D721Med (cell line): ENCODE data around the gene GCFC2.

Experiments used
- DNase-seq: peaks from one replicate; pipeline ENCODE4 v3.0.0; 2011; ENCODE audit warnings: low spot score; ENCODE audit not compliant: insufficient read length
- FAIRE-seq: peaks from 2 replicates; lab custom pipeline; 2011; peaks lifted over from hg19 to GRCh38; lab: Jason Lieb, UNC
- CTCF ChIP-seq: IDR thresholded peaks from 2 replicates; pipeline ENCODE4 v1.5.1; 2012; ENCODE audit warnings: mild to moderate bottlenecking, control low read depth; ENCODE audit not compliant: insufficient read depth; ENCODE audit errors: missing control alignments

Gene GCFC2

GRCh38 chr2:75710577-75711253 is at the start of gene GCFC2:
GCFC2 (minus strand) TSS chr2:75710915; CDS start chr2:75710855, 60 bp downstream.
- no peak for FAIRE-seq
- peak; percentile 65 for DNase-seq
- TF ChIP-seq CTCF = peak; percentile 21

DNA sequence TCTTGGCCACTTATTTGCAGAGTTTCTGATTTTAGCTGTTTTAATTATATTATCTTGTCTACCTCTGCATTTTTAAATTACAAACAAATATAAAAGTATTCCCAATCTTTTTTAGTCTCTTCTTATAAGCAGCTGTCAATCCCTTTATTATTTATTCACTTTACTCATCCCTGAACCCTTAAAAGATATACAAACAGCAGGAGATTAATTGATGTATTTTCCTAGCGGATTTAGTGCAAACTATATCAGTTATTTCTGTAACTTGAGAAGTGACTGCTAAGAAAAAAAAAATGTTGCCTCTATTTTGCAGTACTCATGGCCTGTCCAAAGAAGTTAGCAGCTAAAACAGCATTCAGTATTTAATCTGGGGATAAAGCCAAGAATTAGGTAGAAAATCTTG is 42.1 kb upstream of the GCFC2 start:
- TF ChIP-seq CTCF = no peak
- no peak for FAIRE-seq
- no peak for DNase-seq

GRCh38 chr2:75751824-75752468 is 41.2 kb upstream of the GCFC2 start:
- no peak for DNase-seq
- TF ChIP-seq CTCF = no peak
- peak; percentile 58 for FAIRE-seq

- no peak for DNase-seq
- no peak for TF ChIP-seq CTCF
- no peak for FAIRE-seq
These were observed 40.6 kb upstream of the GCFC2 start for GRCh38 chr2:75751360-75751759.

DNA sequence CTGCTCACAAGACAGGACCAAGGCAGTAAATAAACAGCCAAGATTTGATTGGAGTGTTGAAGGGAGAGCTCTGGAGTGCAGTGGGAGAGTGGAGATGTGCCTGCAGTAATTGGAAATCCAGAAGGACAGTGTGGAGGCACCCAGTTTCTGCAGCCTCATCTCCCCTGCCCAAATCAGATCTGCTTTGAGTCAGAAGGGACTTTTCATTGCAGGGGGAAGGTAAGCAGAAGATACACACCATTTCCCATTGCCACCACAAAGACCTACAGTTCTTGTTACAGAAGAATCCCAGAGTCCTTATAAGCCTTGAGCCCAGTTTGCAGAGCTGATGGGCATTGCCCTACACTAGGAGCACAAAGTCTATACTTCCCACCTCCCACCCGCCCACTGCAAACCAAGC is 27.2 kb upstream of the GCFC2 start:
- no peak for FAIRE-seq
- no peak for DNase-seq

DNA sequence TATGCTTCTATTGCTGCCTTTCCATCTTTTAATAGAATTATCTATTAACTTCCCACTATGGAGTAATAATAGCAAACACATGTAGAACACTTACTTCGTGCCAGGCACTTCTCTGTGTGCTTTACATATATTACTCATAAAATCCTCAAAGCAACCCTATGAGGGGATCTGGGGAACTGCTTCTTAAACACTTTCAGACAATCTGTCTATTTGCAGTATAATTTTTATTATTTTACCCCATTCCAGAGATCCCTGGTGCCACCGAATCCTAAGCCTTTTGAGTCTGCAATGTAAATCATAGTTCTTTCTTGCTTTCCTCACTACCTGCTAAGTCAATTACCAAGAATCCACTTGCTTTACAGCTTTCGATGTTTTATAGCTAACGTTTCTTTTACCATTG is 25.6 kb upstream of the GCFC2 start:
- DNase-seq = no peak
- no peak for FAIRE-seq
- TF ChIP-seq CTCF = no peak

More for the DNA sequence above, 27.2 kb upstream of the GCFC2 start:
- no peak for TF ChIP-seq CTCF

DNA sequence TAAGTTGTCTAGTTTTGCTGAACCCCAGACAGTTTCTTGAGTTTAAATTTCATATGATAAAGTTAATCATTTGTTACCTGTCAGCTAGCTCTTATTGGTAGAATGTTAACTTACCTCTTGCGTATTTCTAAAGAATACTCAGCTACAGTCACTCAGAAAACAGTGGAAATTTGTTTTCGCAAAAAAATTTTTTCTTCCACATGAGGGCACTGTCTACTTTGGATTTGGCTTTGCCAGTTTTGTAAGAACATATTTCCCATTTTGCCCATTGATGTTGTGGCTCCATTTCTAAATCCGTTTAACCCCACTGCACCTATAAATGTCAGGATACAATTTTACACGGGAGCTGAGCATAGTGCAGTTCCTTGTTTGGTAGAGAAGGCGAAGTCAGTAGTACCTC is 19.1 kb upstream of the GCFC2 start:
- peak; percentile 55 for TF ChIP-seq CTCF
- no peak for DNase-seq
- no peak for FAIRE-seq
